ENCODE data around the gene ALS2.

DNA sequence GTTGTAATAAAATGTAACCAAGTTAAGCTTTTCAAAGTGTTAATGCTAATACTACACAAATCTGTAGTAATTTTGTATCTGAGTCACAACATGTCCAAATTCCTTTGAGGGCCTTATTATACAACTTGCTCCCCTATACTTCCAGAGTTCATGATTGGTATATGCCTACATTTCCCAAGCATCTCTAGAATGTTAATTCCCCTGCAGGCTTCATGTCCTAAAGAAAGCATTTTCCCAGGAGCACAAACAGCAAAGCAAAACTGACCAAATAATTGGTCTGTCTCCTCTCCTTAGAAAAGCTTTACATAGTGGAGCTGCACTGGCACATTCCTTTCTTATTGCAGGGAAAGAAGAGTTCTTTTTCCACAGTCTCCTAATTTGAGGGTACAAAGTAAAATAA, 3.7 kb downstream of the ALS2 start:
- TF ChIP-seq CTCF (conservative IDR thresholded peaks at IDR 0.05; ENCODE audit: low read length), result no peak
- TF ChIP-seq EZH2phosphoT487 (IDR thresholded peaks at IDR 0.05; ENCODE audit: borderline replicate concordance, low read depth, low read length), result no peak
